Activated CD8-positive, alpha-beta memory T cell treated with anti-CD3 and anti-CD28 coated beads, Interleukin-2, amount 50 U/mL, for 48 hours (primary cell): ENCODE results near the gene SCAI.
"Not testable (repeated sequence)": the region's sequence is repeated elsewhere in the genome, so short reads cannot be mapped to it uniquely, and the experiment has no call there.

Experiments used
- DNase-seq: peaks from one replicate; pipeline ENCODE4 v3.0.0-alpha.2; 2020

SCAI gene

DNA sequence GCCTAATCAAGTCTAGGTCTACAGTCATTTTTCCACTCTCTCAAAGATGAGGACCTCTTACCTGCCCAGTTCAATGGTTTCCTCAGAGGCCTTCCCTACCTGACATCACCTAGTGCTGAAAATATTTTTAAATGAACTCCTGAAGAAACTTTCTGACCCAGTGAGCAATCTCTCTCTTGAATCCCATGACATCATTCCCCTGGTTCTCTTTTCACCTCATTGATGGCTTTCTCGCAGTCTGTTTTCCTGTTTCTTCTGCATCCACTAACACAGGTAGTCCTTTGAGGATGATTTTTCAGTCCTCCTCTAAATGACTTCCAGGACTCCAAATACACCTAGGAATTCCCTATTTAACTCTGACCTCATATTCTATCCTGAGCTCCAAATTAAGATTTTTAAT lies 40.3 kb downstream of the SCAI start:
- no peak for DNase-seq

DNA sequence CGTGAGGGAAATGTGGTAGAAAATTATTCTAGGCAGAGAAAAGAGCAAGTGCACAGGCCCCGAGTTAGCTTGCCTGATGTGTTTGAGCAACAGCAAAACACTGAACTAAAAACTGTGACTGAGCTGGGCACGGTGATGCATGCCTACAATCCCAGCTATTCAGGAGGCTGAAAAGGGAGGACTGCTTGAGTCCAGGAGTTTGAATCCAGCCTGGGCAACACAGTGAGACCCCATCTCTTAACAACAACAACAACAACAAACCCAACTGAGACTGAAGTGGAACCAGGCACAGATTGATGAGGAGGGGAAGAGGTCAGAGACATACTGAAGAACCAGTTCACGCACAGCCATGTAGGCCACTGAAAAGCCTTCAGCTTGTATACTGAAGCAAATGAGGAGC lies 42.5 kb downstream of the SCAI start:
- no peak for DNase-seq

DNA sequence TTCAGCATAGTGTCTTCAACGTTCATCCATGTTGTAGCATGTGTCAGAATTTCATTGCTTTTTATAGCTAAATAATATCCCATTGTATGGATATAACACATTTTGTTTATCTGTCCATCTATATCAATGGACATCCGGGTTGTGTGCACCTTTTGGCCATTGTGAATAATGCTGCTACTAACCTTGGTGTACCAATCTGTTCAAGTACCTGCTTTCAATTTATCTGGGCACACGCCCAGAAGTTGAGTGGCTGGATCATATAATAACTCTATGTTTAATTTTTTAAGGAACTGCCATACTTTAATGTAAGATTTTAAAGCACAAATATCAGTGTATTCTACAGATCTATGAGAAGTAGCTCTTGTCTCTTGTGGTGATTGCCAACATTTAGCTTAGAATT lies 43.5 kb downstream of the SCAI start:
- no peak for DNase-seq

GRCh38 chr9:125095821-125096443 lies 47.4 kb downstream of the SCAI start:
- no peak for DNase-seq

GRCh38 chr9:125091121-125091520 lies 52.2 kb downstream of the SCAI start:
- no peak for DNase-seq

- DNase-seq = no peak
These were observed 54.0 kb downstream of the SCAI start for GRCh38 chr9:125089331-125089730.

- DNase-seq = no peak
These were observed 54.6 kb downstream of the SCAI start for GRCh38 chr9:125088752-125089151.

DNA sequence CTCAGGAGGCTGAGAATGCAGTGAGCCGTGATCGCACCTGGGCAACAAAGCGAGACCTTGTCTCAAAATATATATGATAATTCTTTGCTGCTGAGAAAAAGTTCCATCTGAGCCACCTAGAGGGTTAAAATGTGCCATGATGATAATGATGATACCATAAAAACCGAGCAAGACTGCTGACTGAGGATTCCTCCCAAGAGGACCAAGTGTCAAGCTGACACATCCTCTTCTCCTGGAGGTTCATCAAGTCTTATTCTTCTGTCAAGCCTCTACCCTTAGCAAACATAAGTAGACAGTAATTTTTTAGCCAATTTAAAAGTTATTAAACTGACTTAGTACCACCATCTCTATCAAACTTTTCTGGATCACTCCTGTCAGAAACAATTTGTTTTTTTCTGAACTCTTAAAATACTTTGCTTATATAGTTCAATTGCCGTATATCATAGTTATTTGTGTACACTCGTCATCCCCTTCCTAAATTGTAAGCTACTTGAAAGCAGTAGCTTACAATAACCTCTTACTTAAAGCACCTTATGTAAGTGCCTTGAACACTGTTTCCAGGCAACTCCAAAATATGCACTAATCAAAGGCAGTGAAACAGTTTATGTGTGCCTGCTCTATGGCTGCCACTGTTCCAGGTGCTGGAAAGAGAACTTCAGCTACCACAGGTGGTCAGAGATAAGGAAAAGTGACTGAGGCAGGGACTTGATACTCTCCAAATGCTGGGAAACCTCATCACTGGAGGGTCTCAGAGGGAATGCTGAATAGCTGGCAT lies 57.4 kb downstream of the SCAI start:
- DNase-seq = no peak

- not testable (repeated sequence) for DNase-seq
These were observed 61.1 kb downstream of the SCAI start for GRCh38 chr9:125082197-125082596.

DNA sequence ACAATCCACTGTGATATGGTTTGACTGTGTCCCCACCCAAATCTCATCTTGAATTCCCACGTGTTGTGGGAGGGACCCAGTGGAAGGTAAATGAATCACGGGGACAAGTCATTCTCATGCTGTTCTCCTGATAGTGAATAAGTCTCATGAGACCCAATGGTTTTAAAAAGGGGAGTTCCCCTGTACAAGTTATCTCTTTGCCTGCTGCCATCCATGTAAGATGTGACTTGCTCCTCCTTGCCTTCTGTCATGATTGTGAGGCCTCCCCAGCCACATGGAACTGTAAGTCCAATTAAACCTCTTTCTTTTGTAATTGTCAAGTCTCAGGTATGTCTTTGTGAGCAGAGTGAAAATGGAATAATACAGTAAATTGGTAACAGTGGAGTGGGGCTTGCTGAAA lies 62.5 kb downstream of the SCAI start:
- not testable (repeated sequence) for DNase-seq

- no peak for DNase-seq
These were observed 63.4 kb downstream of the SCAI start for GRCh38 chr9:125079931-125080330.

DNA sequence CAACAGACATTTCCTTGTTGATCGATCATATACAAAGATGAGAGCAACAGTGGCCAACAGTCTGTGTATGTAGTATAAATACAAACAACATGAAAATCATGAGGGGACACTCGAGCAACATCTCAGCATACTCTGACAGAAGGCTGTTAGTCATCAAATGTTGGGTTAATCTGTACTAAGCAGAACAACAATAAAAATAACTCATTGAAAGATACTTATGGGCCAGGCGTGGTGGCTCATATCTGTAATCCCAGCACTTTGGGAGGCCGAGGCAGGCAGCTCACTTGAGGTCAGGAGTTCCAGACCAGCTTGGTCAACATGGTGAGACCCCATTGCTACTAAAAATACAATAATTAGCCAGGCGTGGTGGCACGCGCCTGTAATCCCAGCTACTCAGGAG lies 67.3 kb downstream of the SCAI start:
- no peak for DNase-seq

GRCh38 chr9:125074976-125075375 lies 68.4 kb downstream of the SCAI start:
- DNase-seq = no peak

DNA sequence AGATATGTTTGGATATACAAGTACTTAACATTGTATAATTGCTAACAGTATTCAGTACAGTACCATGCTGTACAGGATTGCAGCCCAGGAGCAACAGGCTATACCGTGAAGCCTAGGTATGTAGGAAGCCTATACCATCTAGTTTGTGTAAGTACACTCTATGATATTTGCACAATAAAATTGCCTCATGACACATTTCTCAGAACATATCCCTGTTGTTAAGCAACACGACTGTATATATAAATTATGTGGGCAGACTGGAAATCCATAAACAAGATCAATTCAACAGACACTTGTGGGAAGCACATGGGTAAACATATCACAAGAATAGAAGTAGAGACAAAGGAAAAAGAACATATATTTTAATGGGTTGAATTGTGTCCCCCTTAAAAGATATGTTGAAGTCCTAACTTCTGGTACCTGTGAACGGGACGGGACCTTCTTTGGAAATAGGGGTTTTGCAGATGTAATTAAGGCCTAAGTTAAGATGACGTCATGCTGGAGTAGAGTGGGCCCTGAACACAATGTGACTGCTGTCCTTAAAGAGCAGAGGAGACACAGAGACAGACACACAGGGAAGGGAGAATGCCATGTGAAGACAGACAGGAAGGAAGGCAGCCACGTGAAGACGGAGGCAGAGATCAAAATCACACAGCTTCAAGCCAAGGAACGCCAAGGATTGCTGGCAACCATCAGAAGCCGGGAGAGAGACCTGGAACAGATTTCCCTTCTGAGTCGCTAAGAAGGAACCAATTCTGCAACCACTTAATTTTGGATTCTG lies 76.3 kb downstream of the SCAI start:
- no peak for DNase-seq

- DNase-seq = no peak
These were observed 81.9 kb downstream of the SCAI start for GRCh38 chr9:125061391-125061790.

DNA sequence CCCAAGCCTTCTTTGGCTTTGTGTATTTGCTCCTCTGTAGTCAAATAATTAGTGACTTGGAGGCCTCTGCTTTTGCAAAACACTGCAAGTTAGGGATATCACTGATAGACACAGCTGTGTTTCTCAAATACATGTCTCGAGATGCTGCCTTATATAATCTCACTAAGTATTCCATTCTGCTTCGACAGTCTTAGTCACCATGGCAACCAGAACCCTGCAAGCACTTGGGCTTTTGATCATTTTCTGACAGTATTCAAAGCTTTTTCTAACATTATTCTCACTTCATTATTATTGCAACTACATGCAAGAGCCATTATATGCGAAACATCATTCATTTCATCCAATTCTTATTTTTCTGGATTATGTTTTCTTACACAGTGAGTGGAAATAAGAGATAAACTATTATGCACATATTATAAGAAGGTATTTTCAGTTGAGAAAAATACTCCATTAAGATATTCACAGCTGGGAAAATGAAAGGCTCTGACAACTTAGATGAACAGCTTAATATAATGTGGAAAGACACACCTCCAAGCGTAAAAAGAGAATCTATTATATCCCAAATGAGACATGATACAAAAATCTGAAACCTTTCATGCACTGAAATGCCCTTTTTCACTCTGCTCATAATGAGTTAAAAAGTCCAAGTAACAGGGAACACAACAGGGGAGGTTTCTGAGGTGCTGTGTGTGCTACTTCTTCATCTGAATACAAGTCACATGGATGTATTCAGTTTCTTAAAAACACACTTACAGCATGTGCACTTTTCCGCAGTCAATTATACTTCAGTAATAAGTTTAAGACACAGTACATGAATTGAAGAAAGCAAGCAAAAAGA lies 93.9 kb downstream of the SCAI start:
- no peak for DNase-seq

DNA sequence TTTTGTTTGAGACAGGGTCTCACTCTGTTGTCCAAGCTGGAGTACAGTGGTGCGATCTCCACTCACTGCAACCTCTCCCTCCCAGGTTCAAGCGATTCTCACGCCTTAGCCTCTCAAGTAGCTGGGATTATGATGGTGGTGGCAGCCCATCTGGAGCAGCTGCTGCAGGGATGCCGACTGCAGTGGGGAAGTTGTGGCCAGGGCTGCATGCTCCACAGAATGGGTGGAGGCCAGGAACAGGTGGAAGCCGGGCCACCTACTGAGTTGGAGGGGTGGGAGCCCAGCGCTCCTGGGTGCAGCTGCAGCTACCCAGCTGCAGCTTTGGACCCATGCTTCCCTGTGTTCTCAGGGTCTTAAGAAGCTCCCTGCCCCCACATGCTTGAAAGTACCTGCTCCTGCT lies 99.7 kb downstream of the SCAI start:
- no peak for DNase-seq

DNA sequence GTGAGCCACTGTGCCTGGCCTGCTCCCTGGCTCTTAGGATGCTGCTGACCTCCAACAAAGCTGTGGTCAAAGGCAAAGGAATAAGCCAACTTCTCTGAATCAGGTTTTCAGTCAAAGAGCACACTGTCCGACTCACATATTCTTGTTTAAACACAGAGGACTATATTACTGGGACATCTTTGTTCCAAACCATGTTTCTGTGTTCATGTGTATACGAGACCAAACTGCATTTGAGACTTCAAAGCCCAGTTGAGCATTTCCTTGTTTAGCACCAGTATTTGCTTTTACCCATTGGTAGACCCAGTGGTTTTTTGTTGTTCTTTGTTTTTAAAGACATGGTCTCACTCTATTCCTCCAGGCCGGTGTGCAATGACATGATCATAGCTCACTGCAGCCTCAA lies 100.2 kb downstream of the SCAI start:
- DNase-seq = no peak

DNA sequence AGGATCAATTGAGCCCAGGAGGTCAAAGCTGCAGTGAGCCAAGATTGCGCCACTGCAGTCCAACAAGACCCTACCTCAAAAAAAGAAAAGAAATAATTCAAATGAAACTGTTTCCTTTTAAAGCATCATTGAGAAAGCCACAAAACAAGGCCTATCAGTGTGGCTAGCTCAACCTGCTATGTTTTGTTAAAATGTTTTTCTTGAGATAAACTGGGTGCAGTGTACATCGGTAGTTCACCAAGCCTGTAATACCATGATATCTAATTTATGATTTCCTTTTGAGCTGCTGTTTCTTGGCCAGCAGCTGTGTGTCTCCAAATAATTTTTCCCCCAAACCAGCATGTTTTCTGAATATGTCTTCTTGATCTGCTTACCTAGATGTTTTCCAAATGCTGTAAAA lies 105.2 kb downstream of the SCAI start:
- DNase-seq = no peak

- no peak for DNase-seq
These were observed 115.3 kb downstream of the SCAI start for GRCh38 chr9:125028041-125028440.

DNA sequence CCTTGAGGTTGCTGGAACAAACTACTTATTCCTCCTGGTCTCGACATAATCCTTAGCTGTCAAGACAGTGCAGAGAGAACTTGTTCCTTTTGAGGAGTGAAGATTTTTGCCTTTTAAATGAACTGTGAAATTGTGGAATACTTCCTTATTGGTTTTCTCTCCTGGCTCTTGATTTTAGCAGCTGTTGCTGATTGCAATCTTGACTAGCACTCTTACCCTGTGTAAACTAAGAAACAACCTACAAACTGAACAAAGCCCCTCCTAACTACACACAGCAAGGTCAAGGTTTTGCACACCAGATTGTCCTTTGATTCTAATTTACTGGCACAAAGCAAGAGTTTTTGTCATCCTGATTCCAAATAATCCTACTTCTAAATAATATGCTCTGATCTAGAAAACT lies 118.4 kb downstream of the SCAI start:
- DNase-seq = no peak

- no peak for DNase-seq
These were observed 122.3 kb downstream of the SCAI start for GRCh38 chr9:125021069-125021468.

DNA sequence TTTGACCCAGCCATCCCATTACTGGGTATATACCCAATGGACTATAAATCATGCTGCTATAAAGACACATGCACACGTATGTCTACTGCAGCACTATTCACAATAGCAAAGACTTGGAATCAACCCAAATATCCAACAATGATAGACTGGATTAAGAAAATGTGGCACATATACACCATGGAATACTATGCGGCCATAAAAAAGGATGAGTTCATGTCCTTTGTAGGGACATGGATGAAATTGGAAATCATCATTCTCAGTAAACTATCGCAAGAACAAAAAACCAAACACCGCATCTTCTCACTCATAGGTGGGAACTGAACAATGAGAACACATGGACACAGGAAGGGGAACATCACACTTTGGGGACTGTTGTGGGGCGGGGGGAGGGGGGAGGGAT lies 127.7 kb downstream of the SCAI start:
- not testable (repeated sequence) for DNase-seq
